ENCODE results near the gene SMCP.

DNA sequence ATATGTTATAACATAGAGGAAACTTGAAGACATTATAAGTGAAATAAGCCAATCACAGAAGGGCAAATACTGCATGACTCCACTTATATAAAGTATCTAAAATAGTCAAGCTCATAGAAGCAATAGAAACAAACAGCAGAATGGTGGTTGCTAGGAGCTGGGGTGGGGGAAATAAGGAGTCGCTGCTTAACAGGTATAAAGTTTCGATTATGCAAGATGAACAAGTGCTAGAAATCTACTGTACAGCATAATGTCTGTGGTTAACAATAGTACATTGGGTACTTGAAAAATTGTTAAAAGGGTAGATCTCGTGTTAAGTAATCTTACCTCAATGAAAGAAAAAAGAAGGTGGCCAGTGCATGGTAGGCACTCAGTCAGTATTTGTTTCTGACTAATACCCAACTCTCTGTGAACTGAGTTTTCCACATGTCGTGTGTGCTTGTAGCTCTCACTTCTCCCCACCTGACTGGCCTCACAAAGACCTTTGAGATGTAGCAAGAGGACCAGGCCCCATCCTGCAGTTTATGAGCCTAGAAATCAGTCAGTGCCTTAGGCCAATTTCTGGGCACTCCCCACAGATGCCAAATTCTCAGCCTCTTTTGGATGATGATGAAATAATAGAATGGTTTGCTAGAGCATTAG lies 54.2 kb downstream of the SMCP start:
- TF ChIP-seq POLR2A (IDR thresholded peaks at IDR 0.05; ENCODE audit: low read depth, low read length): no peak
- TF ChIP-seq POLR2AphosphoS5 (IDR thresholded peaks at IDR 0.05; ENCODE audit: low read depth, low read length): no peak
